Measurements from ENCODE around the gene ATP1B1. TPM values are rescaled to one million over a fixed set of nuclear protein-coding genes. Genes with fewer than 3 reads are reported as not detected.

Gene ATP1B1
- polyA plus RNA-seq, 1 donor (not counting 4 experiments of a cell fraction or from before 2014, with no cell fraction given) = 30.0 TPM

DNA sequence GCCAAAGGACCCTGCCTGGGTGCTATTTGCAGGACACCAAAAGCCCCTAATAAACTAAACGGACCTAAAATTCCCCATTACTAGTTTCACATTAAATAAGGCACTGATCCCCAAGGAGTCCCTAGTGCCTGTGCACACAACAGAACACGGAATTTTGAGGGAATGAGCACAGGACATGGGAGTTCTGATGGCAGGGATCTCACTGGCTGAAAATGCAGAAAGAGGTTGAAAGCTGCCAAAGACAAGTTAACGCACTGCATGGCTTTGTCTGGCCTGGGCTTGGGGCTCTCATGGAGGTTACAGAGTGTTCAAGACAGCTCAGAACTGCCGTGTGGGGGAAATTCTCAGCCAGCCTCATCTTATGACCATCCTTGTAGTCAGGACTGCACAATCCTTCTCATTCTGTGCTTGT, 15.6 kb upstream of the ATP1B1 start:
- Histone ChIP-seq H3K9ac (ENCODE audit: control insufficient read depth, extremely low read depth, insufficient read depth, low read length) (no peak overlapping the region), H3K36me3 (ENCODE audit: control insufficient read depth in 2 of 2, extremely low read depth in 1 of 2, insufficient read depth in 2 of 2, low read length in 2 of 2) (no peaks in the 10 kb centered on the region), H3K27me3 (ENCODE audit: control insufficient read depth, extremely low read depth, insufficient read depth, low read length) (no peaks in the 10 kb centered on the region), H3K9me1 (ENCODE audit: control insufficient read depth, extremely low read depth, insufficient read depth, low read length) (no peaks in the 10 kb centered on the region), H3K27ac (ENCODE audit: control insufficient read depth, insufficient read depth, low read length) (no peak overlapping the region), H3K79me2 (ENCODE audit: control insufficient read depth, insufficient read depth, low read length) (no peaks in the 10 kb centered on the region), H3K9me3 (ENCODE audit: control insufficient read depth, low read depth, low read length) (no peaks in the 10 kb centered on the region), H2AFZ (ENCODE audit: control insufficient read depth, low read length) (no peak overlapping the region), H3K4me3 (ENCODE audit: control insufficient read depth in 2 of 3, extremely low read depth in 1 of 3, insufficient read depth in 2 of 3, low read depth in 1 of 3, low read length in 3 of 3) (no peak overlapping the region), H4K20me1 (ENCODE audit: control insufficient read depth, extremely low read depth, insufficient read depth, low read length) (no peaks in the 10 kb centered on the region), H3K4me2 (ENCODE audit: control insufficient read depth, extremely low read depth, insufficient read depth, low read depth, low read length) (no peak overlapping the region), H3K4me1 (ENCODE audit: control insufficient read depth, extremely low read depth, insufficient read depth, low read length) (peaks cover 10% of the 10 kb centered on the region)
- no peak for FAIRE-seq
- no peak for DNase-seq (ENCODE audit: low read depth, low spot score)
- dilution Hi-C loops (cut with MboI; ENCODE audit: extremely low pct_ligation_motif_present, low sequenced_read_pairs) = no loop called here
- TF ChIP-seq, protein P1, sequence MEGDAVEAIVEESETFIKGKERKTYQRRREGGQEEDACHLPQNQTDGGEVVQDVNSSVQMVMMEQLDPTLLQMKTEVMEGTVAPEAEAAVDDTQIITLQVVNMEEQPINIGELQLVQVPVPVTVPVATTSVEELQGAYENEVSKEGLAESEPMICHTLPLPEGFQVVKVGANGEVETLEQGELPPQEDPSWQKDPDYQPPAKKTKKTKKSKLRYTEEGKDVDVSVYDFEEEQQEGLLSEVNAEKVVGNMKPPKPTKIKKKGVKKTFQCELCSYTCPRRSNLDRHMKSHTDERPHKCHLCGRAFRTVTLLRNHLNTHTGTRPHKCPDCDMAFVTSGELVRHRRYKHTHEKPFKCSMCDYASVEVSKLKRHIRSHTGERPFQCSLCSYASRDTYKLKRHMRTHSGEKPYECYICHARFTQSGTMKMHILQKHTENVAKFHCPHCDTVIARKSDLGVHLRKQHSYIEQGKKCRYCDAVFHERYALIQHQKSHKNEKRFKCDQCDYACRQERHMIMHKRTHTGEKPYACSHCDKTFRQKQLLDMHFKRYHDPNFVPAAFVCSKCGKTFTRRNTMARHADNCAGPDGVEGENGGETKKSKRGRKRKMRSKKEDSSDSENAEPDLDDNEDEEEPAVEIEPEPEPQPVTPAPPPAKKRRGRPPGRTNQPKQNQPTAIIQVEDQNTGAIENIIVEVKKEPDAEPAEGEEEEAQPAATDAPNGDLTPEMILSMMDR (optimal IDR thresholded peaks at IDR 0.05 in 1 of 3, IDR thresholded peaks at IDR 0.05 in 1 of 3, conservative IDR thresholded peaks at IDR 0.05 in 1 of 3; ENCODE audit: extremely low read depth in 1 of 3, insufficient read depth in 2 of 3, low read length in 3 of 3) = no peak
- TF ChIP-seq EZH2 (IDR thresholded peaks at IDR 0.05; ENCODE audit: low read length) = no peak

- Histone ChIP-seq H3K9me1 (ENCODE audit: control insufficient read depth, extremely low read depth, insufficient read depth, low read length) (no peaks in the 10 kb centered on the region), H3K79me2 (ENCODE audit: control insufficient read depth, insufficient read depth, low read length) (no peaks in the 10 kb centered on the region), H3K4me2 (ENCODE audit: control insufficient read depth, extremely low read depth, insufficient read depth, low read depth, low read length) (no peak overlapping the region), H3K36me3 (ENCODE audit: control insufficient read depth in 2 of 2, extremely low read depth in 1 of 2, insufficient read depth in 2 of 2, low read length in 2 of 2) (no peaks in the 10 kb centered on the region), H4K20me1 (ENCODE audit: control insufficient read depth, extremely low read depth, insufficient read depth, low read length) (no peaks in the 10 kb centered on the region), H3K27me3 (ENCODE audit: control insufficient read depth, extremely low read depth, insufficient read depth, low read length) (no peaks in the 10 kb centered on the region), H3K9me3 (ENCODE audit: control insufficient read depth, low read depth, low read length) (no peaks in the 10 kb centered on the region), H3K4me1 (ENCODE audit: control insufficient read depth, extremely low read depth, insufficient read depth, low read length) (peaks cover 10% of the 10 kb centered on the region), H2AFZ (ENCODE audit: control insufficient read depth, low read length) (no peak overlapping the region), H3K4me3 (ENCODE audit: control insufficient read depth in 2 of 3, extremely low read depth in 1 of 3, insufficient read depth in 2 of 3, low read depth in 1 of 3, low read length in 3 of 3) (no peak overlapping the region), H3K9ac (ENCODE audit: control insufficient read depth, extremely low read depth, insufficient read depth, low read length) (no peak overlapping the region), H3K27ac (ENCODE audit: control insufficient read depth, insufficient read depth, low read length) (no peak overlapping the region)
- FAIRE-seq (no peak), DNase-seq (ENCODE audit: low read depth, low spot score) (no peak)
- dilution Hi-C loops (cut with MboI; ENCODE audit: extremely low pct_ligation_motif_present, low sequenced_read_pairs) = no loop called here
- no peak for TF ChIP-seq EZH2 (IDR thresholded peaks at IDR 0.05; ENCODE audit: low read length)
- TF ChIP-seq, protein P1 (optimal IDR thresholded peaks at IDR 0.05 in 1 of 3, IDR thresholded peaks at IDR 0.05 in 1 of 3, conservative IDR thresholded peaks at IDR 0.05 in 1 of 3; ENCODE audit: extremely low read depth in 1 of 3, insufficient read depth in 2 of 3, low read length in 3 of 3) = no peak
Measured at GRCh38 chr1:169091480-169091941, 15.0 kb upstream of the ATP1B1 start.
